ENCODE measurements around the gene MYRIP. TPM values are rescaled to one million over a fixed set of nuclear protein-coding genes. Genes with fewer than 3 reads are reported as not detected.

The MYRIP gene
- polyA plus RNA-seq, 3 donors: not detected

- no peak overlapping the region for H3K27ac Mint-ChIP-seq
- no peaks in the 10 kb centered on the region for H3K4me1 Mint-ChIP-seq
- no peak overlapping the region for H3K4me3 Mint-ChIP-seq
- Histone ChIP-seq H3K4me2 (replicated peaks; ENCODE audit: extremely low read depth, low read length, poor library complexity, severe bottlenecking) (no peak overlapping the region), H3K27me3 (ENCODE audit: control insufficient read depth in 2 of 2, insufficient read depth in 2 of 2, low read length in 2 of 2) (no peaks in the 10 kb centered on the region), H3K36me3 (replicated peaks in 1 of 2; ENCODE audit: control insufficient read depth in 1 of 2, insufficient read depth in 2 of 2, low read length in 2 of 2) (no peaks in the 10 kb centered on the region), H2AFZ (ENCODE audit: insufficient read depth, low read depth, low read length, poor library complexity, severe bottlenecking) (no peak overlapping the region), H3K9me3 (replicated peaks in 1 of 2; ENCODE audit: control insufficient read depth in 1 of 2, insufficient read depth in 1 of 2, low read length in 2 of 2) (no peaks in the 10 kb centered on the region), H3K4me1 (ENCODE audit: control insufficient read depth in 1 of 2, insufficient read depth in 2 of 2, low read length in 2 of 2) (no peaks in the 10 kb centered on the region), H3K4me3 (replicated peaks in 1 of 3; ENCODE audit: low read depth in 2 of 3, low read length in 3 of 3) (no peak overlapping the region), H4K20me1 (ENCODE audit: insufficient read depth, low read length) (no peaks in the 10 kb centered on the region), H3K79me2 (ENCODE audit: insufficient read depth, low read length) (no peaks in the 10 kb centered on the region), H3K27ac (ENCODE audit: low read depth in 1 of 2, low read length in 2 of 2) (no peak overlapping the region), H3K9ac (ENCODE audit: insufficient read depth, low read length, poor library complexity, severe bottlenecking) (no peak overlapping the region)
- TF ChIP-seq, protein P1, sequence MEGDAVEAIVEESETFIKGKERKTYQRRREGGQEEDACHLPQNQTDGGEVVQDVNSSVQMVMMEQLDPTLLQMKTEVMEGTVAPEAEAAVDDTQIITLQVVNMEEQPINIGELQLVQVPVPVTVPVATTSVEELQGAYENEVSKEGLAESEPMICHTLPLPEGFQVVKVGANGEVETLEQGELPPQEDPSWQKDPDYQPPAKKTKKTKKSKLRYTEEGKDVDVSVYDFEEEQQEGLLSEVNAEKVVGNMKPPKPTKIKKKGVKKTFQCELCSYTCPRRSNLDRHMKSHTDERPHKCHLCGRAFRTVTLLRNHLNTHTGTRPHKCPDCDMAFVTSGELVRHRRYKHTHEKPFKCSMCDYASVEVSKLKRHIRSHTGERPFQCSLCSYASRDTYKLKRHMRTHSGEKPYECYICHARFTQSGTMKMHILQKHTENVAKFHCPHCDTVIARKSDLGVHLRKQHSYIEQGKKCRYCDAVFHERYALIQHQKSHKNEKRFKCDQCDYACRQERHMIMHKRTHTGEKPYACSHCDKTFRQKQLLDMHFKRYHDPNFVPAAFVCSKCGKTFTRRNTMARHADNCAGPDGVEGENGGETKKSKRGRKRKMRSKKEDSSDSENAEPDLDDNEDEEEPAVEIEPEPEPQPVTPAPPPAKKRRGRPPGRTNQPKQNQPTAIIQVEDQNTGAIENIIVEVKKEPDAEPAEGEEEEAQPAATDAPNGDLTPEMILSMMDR (IDR thresholded peaks at IDR 0.05): no peak
- H3K27me3 Mint-ChIP-seq (ENCODE audit: low read depth in 3 of 3): no peaks in the 10 kb centered on the region
- DNase-seq: no peak
- peaks cover 0 to 2% (median 0%) of the 10 kb centered on the region in 7 donors for H3K9me3 Mint-ChIP-seq
- WGBS (ENCODE audit: insufficient coverage): 83% methylated on average over 2 of the region's 3 CpGs
- no peaks in the 10 kb centered on the region for H3K36me3 Mint-ChIP-seq
- intact Hi-C loops (cut with micrococcal nuclease): no loop called here
Measured at GRCh38 chr3:39911465-39912309, 102.3 kb downstream of the MYRIP start.

DNA sequence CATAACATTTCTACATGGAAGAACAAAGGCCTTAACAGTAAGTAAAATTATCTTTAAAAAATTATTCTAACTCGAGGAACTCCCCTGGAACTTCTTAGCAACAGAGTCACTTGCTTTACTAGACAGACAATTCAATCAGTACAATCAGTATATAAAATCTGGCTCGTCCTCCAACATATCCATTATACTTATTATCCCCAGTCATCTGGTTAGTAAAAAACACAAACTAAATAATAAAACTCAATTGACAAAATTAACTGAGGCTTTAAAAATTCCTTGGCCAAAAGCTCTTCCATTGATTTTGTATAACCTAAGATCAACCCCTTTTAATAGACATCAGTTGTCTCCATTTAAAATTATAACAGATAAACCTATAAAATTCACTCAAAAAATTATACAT, 105.6 kb downstream of the MYRIP start:
- Histone ChIP-seq H2AFZ (ENCODE audit: insufficient read depth, low read depth, low read length, poor library complexity, severe bottlenecking) (no peak overlapping the region), H3K4me1 (ENCODE audit: control insufficient read depth in 1 of 2, insufficient read depth in 2 of 2, low read length in 2 of 2) (no peaks in the 10 kb centered on the region), H3K4me2 (replicated peaks; ENCODE audit: extremely low read depth, low read length, poor library complexity, severe bottlenecking) (no peak overlapping the region), H3K9me3 (replicated peaks in 1 of 2; ENCODE audit: control insufficient read depth in 1 of 2, insufficient read depth in 1 of 2, low read length in 2 of 2) (no peaks in the 10 kb centered on the region), H3K36me3 (replicated peaks in 1 of 2; ENCODE audit: control insufficient read depth in 1 of 2, insufficient read depth in 2 of 2, low read length in 2 of 2) (no peaks in the 10 kb centered on the region), H3K9ac (ENCODE audit: insufficient read depth, low read length, poor library complexity, severe bottlenecking) (no peak overlapping the region), H4K20me1 (ENCODE audit: insufficient read depth, low read length) (no peaks in the 10 kb centered on the region), H3K79me2 (ENCODE audit: insufficient read depth, low read length) (no peaks in the 10 kb centered on the region), H3K4me3 (replicated peaks in 1 of 3; ENCODE audit: low read depth in 2 of 3, low read length in 3 of 3) (no peak overlapping the region), H3K27ac (ENCODE audit: low read depth in 1 of 2, low read length in 2 of 2) (no peak overlapping the region), H3K27me3 (ENCODE audit: control insufficient read depth in 2 of 2, insufficient read depth in 2 of 2, low read length in 2 of 2) (no peaks in the 10 kb centered on the region)
- no peak for DNase-seq
- Mint-ChIP-seq H3K36me3 (no peaks in the 10 kb centered on the region), H3K4me1 (no peaks in the 10 kb centered on the region), H3K27ac (no peak overlapping the region), H3K9me3 (no peaks in the 10 kb centered on the region), H3K27me3 (ENCODE audit: low read depth in 3 of 3) (peaks cover 0 to 3% (median 0%) of the 10 kb centered on the region in 3 donors), H3K4me3 (no peak overlapping the region)
- TF ChIP-seq, protein P1 (IDR thresholded peaks at IDR 0.05): no peak
- WGBS (ENCODE audit: insufficient coverage): 60% methylated on average over 1 of the region's 2 CpGs
- intact Hi-C loops (cut with micrococcal nuclease): no loop called here
